ENCODE measurements around the gene CTTN.

GRCh38 chr11:70421123-70421522 lies 22.8 kb downstream of the CTTN start:
- TF ChIP-seq CTCF (conservative IDR thresholded peaks at IDR 0.05; ENCODE audit: low read length) (peak; percentile 50), EZH2phosphoT487 (IDR thresholded peaks at IDR 0.05; ENCODE audit: borderline replicate concordance) (no peak)
